Measurements from ENCODE around the gene ATXN10.

- no peak for TF ChIP-seq HDAC2 (IDR thresholded peaks at IDR 0.05)
- TF ChIP-seq CREM (IDR thresholded peaks at IDR 0.05; ENCODE audit: low read depth), result no peak
- no peak for TF ChIP-seq CTCF (IDR thresholded peaks at IDR 0.05 in 2 of 3, conservative IDR thresholded peaks at IDR 0.05 in 1 of 3; ENCODE audit: control insufficient read depth in 2 of 3, extremely low read depth in 1 of 3, insufficient read depth in 1 of 3, low read depth in 3 of 3, low read length in 3 of 3)
- TF ChIP-seq ZNF217 (IDR thresholded peaks at IDR 0.05), result no peak
- TF ChIP-seq PBX3 (IDR thresholded peaks at IDR 0.05; ENCODE audit: insufficient replicate concordance, low read depth, low read length), result no peak
- TF ChIP-seq ATF2 (IDR thresholded peaks at IDR 0.05; ENCODE audit: low read length), result no peak
- no peak for TF ChIP-seq IRF3 (IDR thresholded peaks at IDR 0.05)
These were observed 12.0 kb downstream of the ATXN10 start for GRCh38 chr22:45683680-45684079.

All from GM12878 (cell line).